Natural killer cell (primary cell): ENCODE results near the gene PRDM10. TPM values are rescaled to one million over a fixed set of nuclear protein-coding genes. Genes with fewer than 3 reads are reported as not detected.

ENCODE experiments used
- ATAC-seq, 3 donors: fragments of 150-1000 bp in 2 of 3; fragments of 200-7000 bp in 1 of 3; cut with Tn5 transposase; 1 replicate in 1 of 3; 2 replicates in 2 of 3; pipeline ENCODE4 v1.10.0; 2021; ENCODE audit warnings: mild to moderate bottlenecking in 2 of 3, moderate library complexity in 2 of 3
- DNase-seq, 2 donors: peaks; one replicate each; pipeline versions ENCODE4 v3.0.0 to v3.0.0-alpha.2; 2013 to 2021; ENCODE audit warnings: mixed read lengths in 1 of 2
- H3K27ac ChIP-seq: one replicate; pipeline ENCODE4 v1.5.1; 2013; ENCODE audit warnings: mild to moderate bottlenecking, low read length
- H3K27me3 ChIP-seq: one replicate; pipeline ENCODE4 v1.6.1; 2013; ENCODE audit warnings: low read length; ENCODE audit not compliant: control insufficient read depth, insufficient read depth
- H3K36me3 ChIP-seq: one replicate; pipeline ENCODE4 v1.6.1; 2013; ENCODE audit warnings: low read length; ENCODE audit not compliant: control insufficient read depth, insufficient read depth
- H3K4me1 ChIP-seq: one replicate; pipeline ENCODE4 v1.6.1; 2013; ENCODE audit warnings: low read length; ENCODE audit not compliant: control insufficient read depth, insufficient read depth
- H3K4me3 ChIP-seq: one replicate; pipeline ENCODE4 v1.5.1; 2013; ENCODE audit warnings: low read length
- H3K9me3 ChIP-seq: one replicate; pipeline ENCODE4 v1.6.1; 2013; ENCODE audit warnings: low read length; ENCODE audit not compliant: control insufficient read depth, insufficient read depth
- H3K27ac Mint-ChIP-seq, 2 donors: one replicate each; pipeline ENCODE4 v1.8.0; 2022; ENCODE audit warnings: mild to moderate bottlenecking in 2 of 2, mixed read lengths in 2 of 2, moderate library complexity in 1 of 2
- H3K27me3 Mint-ChIP-seq, 2 donors: one replicate each; pipeline ENCODE4 v1.8.0; 2022; ENCODE audit warnings: low read depth in 2 of 2, mixed read lengths in 2 of 2
- H3K36me3 Mint-ChIP-seq: one replicate; pipeline ENCODE4 v1.8.0; 2022; ENCODE audit warnings: mixed read lengths
- H3K4me1 Mint-ChIP-seq, 2 donors: one replicate each; pipeline ENCODE4 v1.8.0; 2022; ENCODE audit warnings: mixed read lengths in 2 of 2
- H3K4me3 Mint-ChIP-seq: one replicate; pipeline ENCODE4 v1.8.0; 2022; ENCODE audit warnings: mild to moderate bottlenecking, moderate library complexity, mixed read lengths
- H3K9me3 Mint-ChIP-seq, 2 donors: one replicate each; pipeline ENCODE4 v1.8.0; 2022; ENCODE audit warnings: mixed read lengths in 2 of 2
- WGBS: methylation state at CpG from one replicate; pipeline ENCODE4 v1.1.7; 2013; ENCODE audit warnings: missing lambda C conversion rate; ENCODE audit not compliant: insufficient coverage; 5-methylcytosine and 5-hydroxymethylcytosine counted together
- intact Hi-C: fragments of 100-400 bp; cut with micrococcal nuclease; formaldehyde crosslinking; loops from one replicate; pipeline ENCODE4 v1.14.2; 2022
- total RNA-seq, 4 donors: library from RNA; stranded (reverse); fragments of 120-200 nt in 1 of 4; gene quantifications; one replicate each; pipeline versions ENCODE4 v1.2.3 to v1.2.4, GENCODE V29; 2013 to 2022
- TF ChIP-seq, protein P1 (sequence below): fragments of 200-600 bp; IDR thresholded peaks from one replicate; pipeline ENCODE4 v1.8.0; 2022; ENCODE audit warnings: antibody characterized with exemption

Gene PRDM10
- total RNA-seq, 3 donors from 2014 or later (not counting 1 experiment from before 2014, with no cell fraction given), result 10.3 to 13.1 (median 12.5) TPM

DNA sequence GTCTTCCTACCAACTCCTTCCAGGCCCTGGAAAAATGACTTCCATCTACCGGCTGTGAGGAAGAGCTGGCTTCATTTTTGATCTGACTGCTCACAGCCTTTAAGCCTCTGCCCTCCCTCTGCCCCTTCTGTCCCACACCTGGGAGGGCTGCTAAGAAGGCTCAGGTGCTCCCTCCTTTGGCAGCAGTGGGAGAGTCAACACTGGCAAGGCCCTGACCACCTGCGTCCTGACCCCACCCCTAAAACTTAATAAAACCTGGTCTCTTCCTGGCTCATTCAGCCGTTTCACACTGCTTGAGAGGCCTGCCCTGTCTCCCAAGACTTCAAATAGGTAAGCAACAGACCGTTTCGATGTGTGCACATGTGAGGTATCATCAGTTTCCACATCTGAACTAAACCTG, 55.2 kb downstream of the PRDM10 start:
- TF ChIP-seq, protein P1, sequence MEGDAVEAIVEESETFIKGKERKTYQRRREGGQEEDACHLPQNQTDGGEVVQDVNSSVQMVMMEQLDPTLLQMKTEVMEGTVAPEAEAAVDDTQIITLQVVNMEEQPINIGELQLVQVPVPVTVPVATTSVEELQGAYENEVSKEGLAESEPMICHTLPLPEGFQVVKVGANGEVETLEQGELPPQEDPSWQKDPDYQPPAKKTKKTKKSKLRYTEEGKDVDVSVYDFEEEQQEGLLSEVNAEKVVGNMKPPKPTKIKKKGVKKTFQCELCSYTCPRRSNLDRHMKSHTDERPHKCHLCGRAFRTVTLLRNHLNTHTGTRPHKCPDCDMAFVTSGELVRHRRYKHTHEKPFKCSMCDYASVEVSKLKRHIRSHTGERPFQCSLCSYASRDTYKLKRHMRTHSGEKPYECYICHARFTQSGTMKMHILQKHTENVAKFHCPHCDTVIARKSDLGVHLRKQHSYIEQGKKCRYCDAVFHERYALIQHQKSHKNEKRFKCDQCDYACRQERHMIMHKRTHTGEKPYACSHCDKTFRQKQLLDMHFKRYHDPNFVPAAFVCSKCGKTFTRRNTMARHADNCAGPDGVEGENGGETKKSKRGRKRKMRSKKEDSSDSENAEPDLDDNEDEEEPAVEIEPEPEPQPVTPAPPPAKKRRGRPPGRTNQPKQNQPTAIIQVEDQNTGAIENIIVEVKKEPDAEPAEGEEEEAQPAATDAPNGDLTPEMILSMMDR, result no peak
- H3K9me3 Mint-ChIP-seq, result no peaks in the 10 kb centered on the region
- 77% methylated on average over 5 of the region's 5 CpGs for WGBS
- H3K27ac Mint-ChIP-seq, result no peak overlapping the region
- intact Hi-C loops, result no loop called here
- peaks cover 5% of the 10 kb centered on the region for H3K4me1 ChIP-seq
- no peak overlapping the region for H3K4me3 Mint-ChIP-seq
- peaks cover 0 to 5% of the 10 kb centered on the region in 2 donors for H3K4me1 Mint-ChIP-seq
- peaks cover 3% of the 10 kb centered on the region for H3K36me3 Mint-ChIP-seq
- ATAC-seq (no peak), DNase-seq (no peak)
- H3K9me3 ChIP-seq, result no peaks in the 10 kb centered on the region
- no peak overlapping the region for H3K27ac ChIP-seq
- no peaks in the 10 kb centered on the region for H3K27me3 ChIP-seq
- no peak overlapping the region for H3K4me3 ChIP-seq
- no peaks in the 10 kb centered on the region for H3K27me3 Mint-ChIP-seq
- peaks cover 6% of the 10 kb centered on the region for H3K36me3 ChIP-seq

GRCh38 chr11:129946965-129947364, 55.7 kb downstream of the PRDM10 start:
- H3K4me3 Mint-ChIP-seq, result no peak overlapping the region
- H3K27ac ChIP-seq, result no peak overlapping the region
- ATAC-seq (no peak), DNase-seq (no peak)
- H3K27me3 ChIP-seq, result no peaks in the 10 kb centered on the region
- peaks cover 8% of the 10 kb centered on the region for H3K36me3 Mint-ChIP-seq
- intact Hi-C loops, result no loop called here
- TF ChIP-seq, protein P1, result no peak
- H3K27me3 Mint-ChIP-seq, result no peaks in the 10 kb centered on the region
- H3K36me3 ChIP-seq, result peaks cover 9% of the 10 kb centered on the region
- peaks cover 5% of the 10 kb centered on the region for H3K4me1 ChIP-seq
- H3K9me3 Mint-ChIP-seq, result no peaks in the 10 kb centered on the region
- H3K9me3 ChIP-seq, result no peaks in the 10 kb centered on the region
- no peak overlapping the region for H3K27ac Mint-ChIP-seq
- H3K4me3 ChIP-seq, result no peak overlapping the region
- WGBS, result 95% methylated on average over 15 of the region's 15 CpGs
- H3K4me1 Mint-ChIP-seq, result peaks cover 0 to 5% of the 10 kb centered on the region in 2 donors

DNA sequence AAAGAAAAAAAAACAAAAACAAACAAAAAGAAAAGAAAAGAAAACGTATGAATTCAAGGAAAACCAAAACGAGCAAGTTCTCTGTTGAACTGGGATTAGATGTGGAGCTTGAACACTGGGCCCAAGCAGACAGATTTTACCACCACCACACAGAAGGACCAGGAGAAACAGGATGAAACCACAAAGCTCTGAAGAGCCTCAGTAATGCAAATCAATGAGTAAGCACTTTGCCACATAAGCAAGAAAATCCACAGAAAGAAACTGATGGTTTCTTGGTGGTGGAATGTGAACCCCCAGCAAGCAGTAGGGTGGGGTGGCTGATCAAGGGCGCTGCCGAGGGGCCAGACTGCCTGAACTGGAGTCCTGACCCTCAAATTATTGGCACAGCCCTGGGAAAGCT, 56.4 kb downstream of the PRDM10 start:
- peaks cover 0 to 5% of the 10 kb centered on the region in 2 donors for H3K4me1 Mint-ChIP-seq
- no peaks in the 10 kb centered on the region for H3K9me3 Mint-ChIP-seq
- H3K4me3 Mint-ChIP-seq, result no peak overlapping the region
- intact Hi-C loops, result no loop called here
- H3K36me3 Mint-ChIP-seq, result peaks cover 9% of the 10 kb centered on the region
- DNase-seq, result no peak
- H3K27ac ChIP-seq, result no peak overlapping the region
- peaks cover 5% of the 10 kb centered on the region for H3K4me1 ChIP-seq
- TF ChIP-seq, protein P1, result no peak
- 28% methylated on average over 3 of the region's 4 CpGs for WGBS
- no peak for ATAC-seq
- H3K27ac Mint-ChIP-seq, result no peak overlapping the region
- H3K27me3 Mint-ChIP-seq, result no peaks in the 10 kb centered on the region
- peaks cover 9% of the 10 kb centered on the region for H3K36me3 ChIP-seq
- no peak overlapping the region for H3K4me3 ChIP-seq
- H3K27me3 ChIP-seq, result no peaks in the 10 kb centered on the region
- no peaks in the 10 kb centered on the region for H3K9me3 ChIP-seq

- Histone ChIP-seq H3K27ac (no peak overlapping the region), H3K4me1 (peaks cover 4% of the 10 kb centered on the region), H3K9me3 (no peaks in the 10 kb centered on the region), H3K4me3 (no peak overlapping the region), H3K27me3 (no peaks in the 10 kb centered on the region), H3K36me3 (peaks cover 9% of the 10 kb centered on the region)
- TF ChIP-seq, protein P1, result no peak
- intact Hi-C loops, result no loop called here
- Mint-ChIP-seq H3K27me3 (no peaks in the 10 kb centered on the region), H3K4me1 (peaks cover 0 to 3% of the 10 kb centered on the region in 2 donors), H3K9me3 (no peaks in the 10 kb centered on the region), H3K27ac (no peak overlapping the region), H3K4me3 (no peak overlapping the region), H3K36me3 (peaks cover 9% of the 10 kb centered on the region)
- ATAC-seq, result no peak
- DNase-seq, result no peak
- 99% methylated on average over 11 of the region's 11 CpGs for WGBS
Measured at GRCh38 chr11:129945373-129945772, 57.3 kb downstream of the PRDM10 start.
